COLO829 (cell line): ENCODE results near the gene CDH12.
"Not testable (repeated sequence)": the region's sequence is repeated elsewhere in the genome, so short reads cannot be mapped to it uniquely, and the experiment has no call there.

ENCODE experiments used
- DNase-seq: peaks from one replicate; pipeline ENCODE4 v3.0.0; 2012; ENCODE audit warnings: low spot score

Gene CDH12

DNA sequence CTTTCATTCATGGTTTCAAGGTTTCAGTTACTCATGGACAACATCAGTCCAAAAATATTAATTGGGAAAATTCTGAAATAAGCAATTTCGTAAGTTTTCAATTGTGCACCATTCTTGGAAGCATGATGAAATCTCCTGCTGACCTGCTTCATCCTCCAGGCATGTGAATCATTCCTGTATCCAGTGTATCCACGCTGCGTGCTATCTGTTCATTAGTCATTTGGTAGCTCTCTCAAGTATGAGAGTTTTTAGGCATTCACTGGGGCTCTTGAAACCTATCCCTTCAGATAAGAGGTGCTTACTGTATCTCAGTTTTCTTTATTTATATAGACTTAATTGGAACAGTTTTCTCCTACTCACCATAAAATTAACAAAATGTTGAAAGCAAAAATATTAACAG is 293.0 kb downstream of the CDH12 start:
- no peak for DNase-seq

GRCh38 chr5:22557251-22557650 is 295.9 kb downstream of the CDH12 start:
- no peak for DNase-seq

DNA sequence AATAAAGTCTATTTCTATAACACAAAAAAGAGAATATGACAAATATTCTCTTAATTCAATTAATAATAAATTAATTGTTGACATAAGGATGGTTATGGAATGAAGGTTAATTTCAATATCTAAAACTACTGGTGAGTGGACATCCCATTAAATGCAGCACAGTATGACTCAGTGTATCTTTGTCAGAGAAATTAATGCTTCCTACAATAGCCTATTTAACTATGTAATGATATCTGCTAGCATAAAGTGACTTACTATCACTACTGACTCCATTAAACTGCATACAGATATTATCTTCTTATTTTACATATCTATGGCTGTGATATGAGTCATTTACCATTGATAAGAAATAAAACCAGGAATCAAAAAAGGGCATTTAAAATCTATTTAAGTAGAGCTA is 298.7 kb downstream of the CDH12 start:
- no peak for DNase-seq

DNA sequence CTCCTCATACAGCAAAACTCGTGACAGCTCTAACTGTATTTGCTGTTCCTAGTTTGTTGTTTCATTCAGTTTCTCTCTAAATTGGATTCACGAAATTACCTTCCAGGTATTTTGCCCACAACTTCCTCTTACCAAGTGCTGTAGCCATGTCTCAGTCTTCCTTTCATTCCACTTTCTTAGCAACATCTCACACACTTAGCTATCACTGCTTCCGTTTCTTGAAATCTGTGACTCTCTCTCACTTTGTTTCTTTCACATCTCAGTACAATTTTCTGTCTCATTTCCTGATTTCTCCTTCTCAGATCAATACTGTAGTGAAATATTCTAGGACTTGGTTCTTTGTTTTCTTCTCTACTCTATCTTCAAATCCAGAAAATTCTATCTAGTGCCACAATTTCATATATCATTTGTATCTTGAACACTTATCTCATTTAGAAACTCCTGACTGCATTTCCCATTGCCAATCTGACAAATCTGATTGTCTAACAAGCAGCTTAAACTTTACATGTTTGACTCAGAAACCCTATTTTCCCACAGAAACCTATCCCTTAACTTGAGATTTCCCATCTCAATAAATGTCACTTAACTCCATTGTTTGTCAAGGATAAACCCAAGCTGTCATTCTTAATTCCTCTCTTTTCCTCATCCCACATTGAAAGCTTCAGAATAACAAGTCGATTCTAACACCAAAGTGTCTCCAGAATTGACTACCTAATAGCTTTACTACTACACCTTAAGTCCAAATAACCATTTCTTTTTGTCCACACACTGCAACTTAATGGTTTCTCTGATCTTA is 303.1 kb downstream of the CDH12 start:
- DNase-seq = no peak

DNA sequence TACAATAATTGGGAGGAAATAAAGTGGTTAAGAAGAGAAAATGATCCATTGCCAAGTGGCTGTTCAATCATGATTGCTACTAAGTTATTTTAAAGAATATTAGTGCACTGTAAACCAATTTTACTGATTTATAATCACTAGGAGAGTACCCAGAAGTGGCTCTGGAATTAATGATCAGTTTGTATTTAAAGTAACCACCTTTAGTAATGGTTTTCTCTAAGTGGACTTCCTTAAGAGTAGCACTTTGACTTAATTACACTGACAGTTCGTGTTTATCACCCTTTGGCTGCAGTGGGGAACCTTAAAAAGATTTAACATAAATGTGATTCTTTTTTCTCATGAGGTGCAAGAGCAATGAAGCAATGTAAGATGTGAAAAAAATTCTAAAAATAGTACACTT is 310.8 kb downstream of the CDH12 start:
- no peak for DNase-seq

DNA sequence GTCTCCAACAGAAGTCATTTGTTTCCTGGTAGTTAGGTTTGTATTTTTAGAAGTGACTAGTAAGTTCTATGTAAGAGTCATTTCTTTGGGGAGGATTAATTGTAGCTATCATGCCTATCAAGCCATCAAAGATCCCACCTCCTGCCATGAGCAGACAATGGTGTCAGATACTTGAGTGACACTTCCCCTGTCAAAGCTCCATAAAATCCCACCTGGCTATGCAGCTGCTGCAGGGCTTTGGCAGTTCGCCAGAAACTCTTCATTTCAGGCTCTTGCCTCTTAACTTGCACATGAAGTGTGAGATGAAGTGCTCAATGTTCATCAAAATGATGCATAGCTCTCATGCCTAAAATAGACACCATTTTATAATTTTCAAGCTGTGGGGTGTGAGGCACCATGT is 312.1 kb downstream of the CDH12 start:
- DNase-seq = no peak

GRCh38 chr5:22539762-22540161 is 313.4 kb downstream of the CDH12 start:
- no peak for DNase-seq

DNA sequence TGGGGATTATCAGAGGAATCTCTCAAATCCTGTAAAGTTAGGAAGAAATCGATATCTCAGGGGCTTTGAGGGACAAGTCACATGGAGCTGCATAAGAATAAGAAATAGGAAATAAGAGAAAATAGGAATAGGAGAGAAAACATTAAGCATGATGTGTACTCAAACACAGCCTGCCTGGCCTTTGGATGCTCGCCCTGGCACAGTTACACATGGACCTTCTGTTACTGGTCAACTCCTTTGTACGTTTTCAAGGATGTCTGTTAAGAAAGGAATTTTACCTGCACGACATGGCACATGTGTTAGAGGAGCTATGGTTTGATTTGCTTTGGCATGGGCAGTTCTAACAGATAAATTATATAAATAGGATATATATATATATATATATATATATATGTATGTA is 321.2 kb downstream of the CDH12 start:
- DNase-seq = no peak

DNA sequence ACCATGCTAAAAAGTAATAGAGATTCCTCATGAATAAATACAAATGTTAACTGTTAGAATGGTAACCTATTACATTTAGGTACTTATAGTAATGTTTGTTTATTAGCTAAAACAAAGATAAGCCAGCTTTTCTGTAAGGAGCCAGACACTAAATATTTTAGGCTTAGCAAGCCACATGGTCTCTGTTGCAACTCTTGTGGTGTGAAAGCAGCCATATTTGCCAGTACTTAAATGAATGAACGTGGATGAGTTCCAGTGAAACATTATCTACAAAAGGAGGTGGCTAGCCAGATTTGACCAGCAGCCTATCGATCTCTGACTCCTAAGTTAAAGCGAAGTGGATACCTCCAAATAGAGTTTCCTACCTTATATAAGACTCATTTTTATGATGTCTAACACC is 331.6 kb downstream of the CDH12 start:
- no peak for DNase-seq

- DNase-seq = not testable (repeated sequence)
Measured at GRCh38 chr5:22516497-22516896, 336.6 kb downstream of the CDH12 start.

- DNase-seq = no peak
Measured at GRCh38 chr5:22514231-22514630, 338.9 kb downstream of the CDH12 start.

GRCh38 chr5:22505891-22506290 is 347.3 kb downstream of the CDH12 start:
- DNase-seq = no peak

- no peak for DNase-seq
Measured at GRCh38 chr5:22504411-22504810, 348.7 kb downstream of the CDH12 start.

GRCh38 chr5:22500556-22500955 is 352.6 kb downstream of the CDH12 start:
- no peak for DNase-seq

- DNase-seq = no peak
Measured at GRCh38 chr5:22496666-22497065, 356.5 kb downstream of the CDH12 start.

- no peak for DNase-seq
Measured at GRCh38 chr5:22495016-22495720, 358.0 kb downstream of the CDH12 start.

DNA sequence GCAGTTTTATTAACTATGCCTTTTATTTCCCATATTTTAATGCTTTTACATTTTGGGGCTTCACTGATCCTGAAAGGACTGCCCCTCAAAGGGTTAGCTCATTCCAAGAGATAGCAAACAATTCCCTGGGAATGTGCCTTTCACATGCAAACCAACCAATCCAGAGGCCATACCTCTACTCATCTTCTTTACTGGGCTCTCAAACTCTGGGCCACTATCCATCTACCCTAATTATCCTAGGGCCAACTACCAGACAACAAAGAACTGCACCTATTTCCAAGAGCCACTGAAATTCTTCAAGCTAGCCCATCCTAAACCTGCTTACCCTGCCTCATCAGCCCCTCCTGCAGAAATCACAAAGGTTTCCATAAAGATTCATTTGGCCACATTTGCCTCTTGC is 364.7 kb downstream of the CDH12 start:
- no peak for DNase-seq

- no peak for DNase-seq
Measured at GRCh38 chr5:22480305-22480704, 372.8 kb downstream of the CDH12 start.

GRCh38 chr5:22473886-22474285 is 379.3 kb downstream of the CDH12 start:
- no peak for DNase-seq

GRCh38 chr5:22471154-22471553 is 382.0 kb downstream of the CDH12 start:
- no peak for DNase-seq

GRCh38 chr5:22470408-22470807 is 382.7 kb downstream of the CDH12 start:
- DNase-seq = no peak

DNA sequence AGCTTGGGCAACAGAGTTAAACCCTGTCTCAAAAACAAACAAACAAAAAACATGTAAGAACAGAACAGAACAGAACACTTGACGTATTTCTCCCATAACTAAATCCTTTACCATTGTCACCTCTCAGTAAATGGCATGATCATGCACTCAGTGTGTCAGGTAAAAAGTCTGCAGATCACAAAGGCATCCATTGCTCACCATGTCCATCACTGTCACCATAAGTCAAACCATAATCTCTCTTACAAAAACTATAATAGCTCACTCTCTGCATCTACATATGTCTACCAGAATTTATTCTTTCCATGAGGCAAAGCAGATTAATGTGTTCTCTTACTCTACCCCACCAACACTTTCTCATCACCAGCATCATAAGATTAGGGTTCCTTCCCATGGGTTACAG is 387.5 kb downstream of the CDH12 start:
- no peak for DNase-seq

DNA sequence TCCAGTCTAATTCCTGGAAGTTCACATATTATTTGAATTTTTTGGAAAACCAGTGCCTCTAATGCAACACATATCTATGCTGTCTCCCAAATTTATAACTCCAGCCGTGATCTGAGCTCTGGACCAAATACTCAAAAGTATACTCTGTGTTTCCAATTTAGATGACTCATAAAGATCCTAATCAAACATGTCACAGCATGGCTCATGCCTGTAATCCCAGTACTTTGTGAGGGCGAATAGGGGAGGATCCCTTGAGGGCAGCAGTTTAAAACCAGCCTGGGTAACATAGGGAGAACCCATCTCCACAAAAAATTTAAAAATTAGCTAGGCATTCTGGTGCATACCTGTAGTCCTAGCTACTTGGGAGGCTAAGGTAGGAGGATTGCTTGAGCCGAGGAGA is 388.0 kb downstream of the CDH12 start:
- no peak for DNase-seq

DNA sequence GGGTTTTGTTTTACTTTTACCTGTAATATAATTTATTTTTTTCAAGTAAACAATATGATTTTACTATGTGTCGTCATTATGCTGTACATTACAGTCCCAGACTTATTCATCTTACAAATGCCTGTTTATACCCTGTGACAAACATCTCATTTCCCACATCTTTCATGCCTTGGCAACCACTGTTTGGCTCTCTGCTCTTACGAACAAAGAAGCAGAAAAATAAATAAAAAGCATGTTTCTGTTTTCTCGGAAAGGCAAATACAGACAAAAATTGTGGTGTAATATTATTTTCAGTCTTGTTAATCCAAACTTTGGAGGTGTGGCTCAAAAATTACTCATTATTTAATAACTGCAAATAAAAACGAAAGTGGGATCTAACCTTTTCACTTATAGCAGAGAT is 393.0 kb downstream of the CDH12 start:
- DNase-seq = no peak
